Vagina (tissue), 2 donors: ENCODE data around the gene DIRAS2.

Source experiments
- POLR2A ChIP-seq, 2 donors: fragments of 450-650 bp; IDR thresholded peaks; one replicate each; pipeline ENCODE4 v1.6.1; 2017; ENCODE audit warnings: antibody characterized with exemption in 2 of 2, mild to moderate bottlenecking in 2 of 2, moderate library complexity in 2 of 2
- POLR2AphosphoS5 ChIP-seq, 2 donors: sonication (generic); formaldehyde crosslinking; IDR thresholded peaks; one replicate each; pipeline ENCODE4 v1.9.0; 2017; ENCODE audit warnings: antibody characterized with exemption in 2 of 2, mild to moderate bottlenecking in 2 of 2, low read depth in 1 of 2; ENCODE audit not compliant: insufficient read depth in 1 of 2
- TF ChIP-seq, protein P1 (sequence below), 3 experiments: fragments of 450-650 bp in 2 of 3; fragments of 200-600 bp in 1 of 3; sonication (generic) in 1 of 3; IDR thresholded peaks; one replicate each; pipeline ENCODE4 v1.5.1; 2017 to 2019; ENCODE audit warnings: antibody characterized with exemption in 3 of 3, mild to moderate bottlenecking in 2 of 3, moderate library complexity in 2 of 3

DNA sequence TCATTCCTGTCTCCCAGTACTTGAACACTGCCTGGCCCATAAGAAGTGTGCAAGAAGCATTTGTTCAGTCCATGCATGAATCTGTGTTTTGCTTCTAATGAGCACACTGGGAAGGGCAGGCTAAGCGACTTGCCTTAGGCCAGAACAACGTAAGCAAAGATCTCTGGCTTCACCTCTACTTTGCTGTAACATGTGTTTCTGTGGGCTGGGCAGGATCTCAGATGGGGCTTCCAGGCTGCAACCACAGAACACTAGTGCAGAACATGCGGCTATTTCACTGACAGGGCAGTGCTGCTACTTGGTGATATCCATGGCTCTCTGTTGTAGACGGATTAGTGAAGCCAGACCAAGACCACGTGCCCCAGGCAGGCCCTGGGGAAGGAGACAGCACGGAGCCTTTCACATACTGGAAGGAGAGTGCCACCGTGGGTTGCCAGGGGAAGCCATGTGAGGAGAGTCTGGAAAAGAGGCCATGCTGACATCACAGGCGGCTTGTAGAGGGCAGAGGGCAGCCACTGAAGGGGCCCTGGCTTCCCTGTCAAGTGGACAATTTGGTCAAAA is 9.9 kb downstream of the DIRAS2 start:
- TF ChIP-seq, protein P1, sequence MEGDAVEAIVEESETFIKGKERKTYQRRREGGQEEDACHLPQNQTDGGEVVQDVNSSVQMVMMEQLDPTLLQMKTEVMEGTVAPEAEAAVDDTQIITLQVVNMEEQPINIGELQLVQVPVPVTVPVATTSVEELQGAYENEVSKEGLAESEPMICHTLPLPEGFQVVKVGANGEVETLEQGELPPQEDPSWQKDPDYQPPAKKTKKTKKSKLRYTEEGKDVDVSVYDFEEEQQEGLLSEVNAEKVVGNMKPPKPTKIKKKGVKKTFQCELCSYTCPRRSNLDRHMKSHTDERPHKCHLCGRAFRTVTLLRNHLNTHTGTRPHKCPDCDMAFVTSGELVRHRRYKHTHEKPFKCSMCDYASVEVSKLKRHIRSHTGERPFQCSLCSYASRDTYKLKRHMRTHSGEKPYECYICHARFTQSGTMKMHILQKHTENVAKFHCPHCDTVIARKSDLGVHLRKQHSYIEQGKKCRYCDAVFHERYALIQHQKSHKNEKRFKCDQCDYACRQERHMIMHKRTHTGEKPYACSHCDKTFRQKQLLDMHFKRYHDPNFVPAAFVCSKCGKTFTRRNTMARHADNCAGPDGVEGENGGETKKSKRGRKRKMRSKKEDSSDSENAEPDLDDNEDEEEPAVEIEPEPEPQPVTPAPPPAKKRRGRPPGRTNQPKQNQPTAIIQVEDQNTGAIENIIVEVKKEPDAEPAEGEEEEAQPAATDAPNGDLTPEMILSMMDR (IDR thresholded peaks at IDR 0.05), result no peak
- TF ChIP-seq POLR2AphosphoS5 (IDR thresholded peaks at IDR 0.05; ENCODE audit: insufficient read depth in 1 of 2, low read depth in 1 of 2), result no peak
- no peak for TF ChIP-seq POLR2A (IDR thresholded peaks at IDR 0.05)
